ENCODE measurements around the gene GAS2L2.

The GAS2L2 gene

DNA sequence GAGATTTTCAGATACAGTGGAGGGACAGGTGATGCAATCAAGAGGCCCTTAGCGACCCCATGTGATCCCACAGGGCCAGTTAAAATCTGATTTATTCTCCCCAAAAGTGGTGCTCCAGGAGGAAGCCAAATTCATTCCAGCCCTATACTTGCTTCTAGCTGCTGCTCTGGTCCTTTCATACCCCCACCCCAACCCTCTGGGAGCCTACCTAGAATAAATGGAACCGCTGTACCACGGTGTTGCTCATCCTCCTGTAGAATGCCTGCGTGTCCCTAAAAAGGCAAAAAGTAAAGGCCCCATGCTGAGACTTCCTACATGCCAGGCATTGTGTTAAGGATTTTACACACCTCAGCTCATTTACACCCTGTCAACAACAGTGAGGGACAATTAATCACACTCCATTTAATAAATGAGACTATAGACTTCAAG lies 23.6 kb downstream of the GAS2L2 start:
- TF ChIP-seq, protein P1, sequence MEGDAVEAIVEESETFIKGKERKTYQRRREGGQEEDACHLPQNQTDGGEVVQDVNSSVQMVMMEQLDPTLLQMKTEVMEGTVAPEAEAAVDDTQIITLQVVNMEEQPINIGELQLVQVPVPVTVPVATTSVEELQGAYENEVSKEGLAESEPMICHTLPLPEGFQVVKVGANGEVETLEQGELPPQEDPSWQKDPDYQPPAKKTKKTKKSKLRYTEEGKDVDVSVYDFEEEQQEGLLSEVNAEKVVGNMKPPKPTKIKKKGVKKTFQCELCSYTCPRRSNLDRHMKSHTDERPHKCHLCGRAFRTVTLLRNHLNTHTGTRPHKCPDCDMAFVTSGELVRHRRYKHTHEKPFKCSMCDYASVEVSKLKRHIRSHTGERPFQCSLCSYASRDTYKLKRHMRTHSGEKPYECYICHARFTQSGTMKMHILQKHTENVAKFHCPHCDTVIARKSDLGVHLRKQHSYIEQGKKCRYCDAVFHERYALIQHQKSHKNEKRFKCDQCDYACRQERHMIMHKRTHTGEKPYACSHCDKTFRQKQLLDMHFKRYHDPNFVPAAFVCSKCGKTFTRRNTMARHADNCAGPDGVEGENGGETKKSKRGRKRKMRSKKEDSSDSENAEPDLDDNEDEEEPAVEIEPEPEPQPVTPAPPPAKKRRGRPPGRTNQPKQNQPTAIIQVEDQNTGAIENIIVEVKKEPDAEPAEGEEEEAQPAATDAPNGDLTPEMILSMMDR (conservative IDR thresholded peaks at IDR 0.05; ENCODE audit: low read depth, low read length) = no peak
- DNase-seq (ENCODE audit: low read depth) = no peak
- no peak overlapping the region for H3K4me3 ChIP-seq (ENCODE audit: low read depth, low read length)

GRCh38 chr17:35728551-35728950 lies 24.5 kb downstream of the GAS2L2 start:
- no peak overlapping the region for H3K4me3 ChIP-seq (ENCODE audit: low read depth, low read length)
- TF ChIP-seq, protein P1 (conservative IDR thresholded peaks at IDR 0.05; ENCODE audit: low read depth, low read length) = no peak
- no peak for DNase-seq (ENCODE audit: low read depth)

DNA sequence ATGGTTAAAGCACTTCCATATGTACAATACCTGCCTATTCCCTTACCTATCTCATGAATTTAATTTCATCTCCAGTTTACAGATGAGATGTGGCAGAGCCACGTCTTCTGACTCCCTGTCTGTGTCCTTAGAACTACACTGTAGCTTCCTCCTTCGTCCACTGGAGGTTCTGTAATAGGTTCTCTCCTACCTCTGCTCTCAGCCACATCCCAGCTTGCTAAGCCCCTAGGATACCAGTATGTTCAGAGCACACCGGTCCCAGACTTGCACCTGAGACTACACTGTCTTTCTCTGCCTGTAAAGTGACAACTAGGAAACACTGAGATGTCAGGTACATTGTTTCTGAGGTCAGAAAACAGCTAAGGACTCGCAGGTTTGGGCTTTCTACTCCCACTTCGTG lies 25.4 kb downstream of the GAS2L2 start:
- no peak for DNase-seq (ENCODE audit: low read depth)
- no peak overlapping the region for H3K4me3 ChIP-seq (ENCODE audit: low read depth, low read length)
- TF ChIP-seq, protein P1 (conservative IDR thresholded peaks at IDR 0.05; ENCODE audit: low read depth, low read length) = no peak

DNA sequence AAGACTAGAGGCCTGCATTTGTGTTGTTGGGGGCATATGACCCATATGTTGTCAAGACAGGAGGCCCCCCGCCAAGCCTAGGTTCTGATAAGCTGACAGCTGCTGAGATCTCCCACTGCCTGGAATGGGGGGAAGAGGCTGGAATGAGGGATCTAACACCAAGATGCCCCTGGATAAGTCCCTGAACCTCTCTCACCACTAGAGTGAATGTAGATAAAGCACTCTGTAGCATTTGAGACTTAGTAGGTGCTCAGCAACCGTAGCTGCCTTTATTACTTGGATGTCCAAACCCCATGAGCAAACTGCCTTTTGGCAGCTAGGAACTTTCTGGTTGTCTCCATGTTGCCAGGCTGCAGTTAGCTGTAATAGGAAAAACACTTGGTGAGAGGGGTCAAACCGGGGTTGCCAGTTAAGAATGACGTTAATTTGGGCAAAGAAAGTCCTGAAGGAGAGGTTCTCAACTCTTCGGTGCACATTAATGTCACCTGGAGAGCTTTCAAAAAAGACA lies 26.0 kb downstream of the GAS2L2 start:
- H3K4me3 ChIP-seq (ENCODE audit: low read depth, low read length) = no peak overlapping the region

DNA sequence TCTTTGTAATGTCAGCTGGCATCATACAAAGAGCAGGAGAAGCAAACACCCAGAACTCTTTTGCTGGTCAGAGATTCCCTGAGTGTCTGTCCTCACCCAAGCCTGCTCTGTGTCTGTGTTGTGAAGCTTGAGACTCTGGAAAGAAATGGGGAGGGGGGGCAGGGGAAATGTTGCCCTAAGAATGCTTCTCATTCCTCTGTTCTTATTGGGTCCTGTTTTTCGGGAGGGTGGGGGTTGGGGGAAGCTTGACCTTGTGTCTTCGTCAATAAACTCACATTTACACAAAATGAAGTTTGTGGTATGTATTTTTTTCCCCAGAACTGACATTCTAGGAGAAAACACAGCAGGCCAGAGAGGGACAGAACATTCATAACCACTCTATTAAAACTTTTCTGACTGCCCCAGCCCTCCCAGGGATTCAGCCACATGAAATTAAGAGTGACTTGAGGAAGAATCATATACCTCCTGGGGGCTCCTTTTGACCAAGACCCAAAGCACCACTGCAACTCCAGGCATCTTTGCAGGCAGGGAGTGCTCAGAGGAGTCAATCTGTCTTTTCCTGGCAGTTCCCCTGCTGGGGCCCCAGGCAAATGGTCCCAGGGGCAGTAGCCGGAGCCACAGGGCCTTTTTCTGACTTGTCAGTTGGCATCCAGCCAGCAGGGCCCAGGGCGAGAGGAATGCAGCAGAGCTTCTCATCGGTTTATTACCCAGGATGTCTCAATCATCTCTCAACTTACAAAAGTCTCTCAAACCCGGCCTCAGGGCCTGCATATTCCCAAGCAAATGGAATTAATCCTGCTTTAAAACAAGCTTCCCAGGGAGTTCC lies 26.7 kb downstream of the GAS2L2 start:
- TF ChIP-seq, protein P1 (conservative IDR thresholded peaks at IDR 0.05; ENCODE audit: low read depth, low read length) = no peak
- peak; percentile 97 for DNase-seq (ENCODE audit: low read depth)
- H3K4me3 ChIP-seq (ENCODE audit: low read depth, low read length) = no peak overlapping the region

More for the DNA sequence above, 26.0 kb downstream of the GAS2L2 start:
- TF ChIP-seq, protein P1 (conservative IDR thresholded peaks at IDR 0.05; ENCODE audit: low read depth, low read length) = no peak
- DNase-seq (ENCODE audit: low read depth) = peak; percentile 56

GRCh38 chr17:35725802-35726126 lies 27.3 kb downstream of the GAS2L2 start:
- H3K4me3 ChIP-seq (ENCODE audit: low read depth, low read length) = no peak overlapping the region
- DNase-seq (ENCODE audit: low read depth) = no peak
- TF ChIP-seq, protein P1 (conservative IDR thresholded peaks at IDR 0.05; ENCODE audit: low read depth, low read length) = no peak

- no peak overlapping the region for H3K4me3 ChIP-seq (ENCODE audit: low read depth, low read length)
- no peak for DNase-seq (ENCODE audit: low read depth)
- TF ChIP-seq, protein P1 (conservative IDR thresholded peaks at IDR 0.05; ENCODE audit: low read depth, low read length) = no peak
Measured at GRCh38 chr17:35725058-35725457, 28.0 kb downstream of the GAS2L2 start.

All from choroid plexus epithelial cell (primary cell).